HS-5 (cell line): Measurements from ENCODE around the gene POMT2.
"Not testable (repeated sequence)": the region's sequence is repeated elsewhere in the genome, so short reads cannot be mapped to it uniquely, and the experiment has no call there.

Experiments used
- DNase-seq: peaks from one replicate; pipeline ENCODE4 v3.0.0-alpha.2; 2012; ENCODE audit warnings: low read depth

POMT2 gene

GRCh38 chr14:77296906-77297305 is 23.8 kb downstream of the POMT2 start:
- DNase-seq, result no peak

GRCh38 chr14:77296155-77296554 is 24.5 kb downstream of the POMT2 start:
- no peak for DNase-seq

GRCh38 chr14:77290705-77291104 is 30.0 kb downstream of the POMT2 start:
- DNase-seq, result no peak

GRCh38 chr14:77286576-77286975 is 34.1 kb downstream of the POMT2 start:
- no peak for DNase-seq

GRCh38 chr14:77284466-77284865 is 36.2 kb downstream of the POMT2 start:
- no peak for DNase-seq

- DNase-seq, result no peak
Observed at GRCh38 chr14:77284066-77284465, 36.6 kb downstream of the POMT2 start.

- DNase-seq, result no peak
Observed at GRCh38 chr14:77281852-77282410, 38.8 kb downstream of the POMT2 start.

- not testable (repeated sequence) for DNase-seq
Observed at GRCh38 chr14:77280921-77281320, 39.8 kb downstream of the POMT2 start.

- no peak for DNase-seq
Observed at GRCh38 chr14:77279719-77280118, 41.0 kb downstream of the POMT2 start.

GRCh38 chr14:77278461-77279230 is 42.0 kb downstream of the POMT2 start:
- DNase-seq, result no peak

- DNase-seq, result no peak
Observed at GRCh38 chr14:77276959-77277358, 43.7 kb downstream of the POMT2 start.

- no peak for DNase-seq
Observed at GRCh38 chr14:77276295-77276935, 44.3 kb downstream of the POMT2 start.

GRCh38 chr14:77275601-77276017 is 45.1 kb downstream of the POMT2 start:
- no peak for DNase-seq

- DNase-seq, result no peak
Observed at GRCh38 chr14:77275041-77275580, 45.6 kb downstream of the POMT2 start.

- DNase-seq, result no peak
Observed at GRCh38 chr14:77273796-77274195, 46.9 kb downstream of the POMT2 start.

GRCh38 chr14:77272261-77272660 is 48.4 kb downstream of the POMT2 start:
- no peak for DNase-seq

GRCh38 chr14:77271113-77271710 is 49.5 kb downstream of the POMT2 start, which contains the start of gene NGB:
Gene NGB (minus strand): TSS chr14:77271206. CDS start chr14:77270937, 269 bp downstream.
- DNase-seq, result no peak

- no peak for DNase-seq
Observed at GRCh38 chr14:77270361-77271112, 50.1 kb downstream of the POMT2 start.

GRCh38 chr14:77268989-77269600 is 51.6 kb downstream of the POMT2 start:
- no peak for DNase-seq

GRCh38 chr14:77267937-77268699 is 52.6 kb downstream of the POMT2 start:
- no peak for DNase-seq

GRCh38 chr14:77266336-77266735 is 54.3 kb downstream of the POMT2 start:
- no peak for DNase-seq
